Measurements from ENCODE around the gene CERS6.

CERS6 gene

DNA sequence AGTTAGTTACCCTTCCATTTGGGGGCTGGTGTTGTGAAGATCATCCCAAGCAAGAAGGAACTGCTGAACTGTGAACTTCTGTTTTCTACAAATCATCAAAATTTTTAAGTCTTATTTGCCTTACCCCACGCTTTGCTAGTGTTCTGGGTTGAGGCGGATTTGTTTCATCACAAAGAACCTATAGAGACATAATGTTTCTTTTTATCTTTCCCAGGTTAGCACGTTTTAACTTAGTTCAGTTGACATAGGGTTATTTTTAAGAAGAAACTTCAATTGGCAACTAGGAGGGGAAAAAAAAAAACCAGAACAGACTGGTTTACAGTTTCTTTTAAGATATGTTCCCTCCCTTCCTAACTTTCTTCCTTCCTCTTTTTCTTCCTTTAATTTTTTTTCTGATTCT, 31.1 kb upstream of the CERS6 start:
- POLR2A ChIA-PET: no interaction called here
- Histone ChIP-seq H3K9me3 (ENCODE audit: control insufficient read depth, insufficient read depth, low read depth, low read length) (no peaks in the 10 kb centered on the region), H3K36me3 (ENCODE audit: control insufficient read depth in 2 of 2, insufficient read depth in 1 of 2, low read length in 2 of 2) (no peaks in the 10 kb centered on the region), H3K27ac (ENCODE audit: extremely low read depth, low read depth, low read length) (no peak overlapping the region), H3K4me3 (ENCODE audit: low read depth, low read length) (no peak overlapping the region), H3K4me1 (ENCODE audit: control insufficient read depth, insufficient read depth, low read length) (no peaks in the 10 kb centered on the region)
- TF ChIP-seq ZNF433 (tag by site-specific recombination; IDR thresholded peaks at IDR 0.05; ENCODE audit: low read depth): no peak
- no peak for TF ChIP-seq ZNF175 (tag by site-specific recombination; IDR thresholded peaks at IDR 0.05)
- no peak for TF ChIP-seq ZSCAN16 (tag by site-specific recombination; IDR thresholded peaks at IDR 0.05)
- TF ChIP-seq ZNF155 (tag by site-specific recombination; IDR thresholded peaks at IDR 0.05): no peak
- no peak for TF ChIP-seq IKZF3 (tag by site-specific recombination; IDR thresholded peaks at IDR 0.05)
- no peak for TF ChIP-seq SP2 (tag by site-specific recombination; IDR thresholded peaks at IDR 0.05)
- no peak for TF ChIP-seq BCL11B (tag by site-specific recombination; IDR thresholded peaks at IDR 0.05; ENCODE audit: low read depth)
- CTCF ChIA-PET: no interaction called here

DNA sequence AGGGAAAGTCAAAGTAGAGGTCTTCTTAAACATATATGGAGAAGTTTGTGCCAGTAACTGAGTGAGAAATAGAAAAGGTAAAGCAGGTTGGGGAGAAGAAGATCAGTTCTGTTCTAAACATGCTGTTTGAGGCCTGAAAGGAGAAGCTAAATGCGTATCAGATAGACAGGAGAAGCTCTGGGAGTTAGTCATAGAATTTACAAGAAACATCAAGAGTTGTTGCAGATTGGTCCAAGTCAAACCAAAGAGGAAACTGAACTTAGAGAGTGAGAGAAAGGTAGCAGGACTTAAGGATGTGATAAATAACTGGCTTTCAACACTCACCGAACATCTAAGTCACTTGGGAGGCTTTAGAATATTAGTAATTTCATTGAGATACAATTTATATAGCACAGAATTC, 29.2 kb upstream of the CERS6 start:
- Histone ChIP-seq H3K9me3 (ENCODE audit: control insufficient read depth, insufficient read depth, low read depth, low read length) (no peaks in the 10 kb centered on the region), H3K36me3 (ENCODE audit: control insufficient read depth in 2 of 2, insufficient read depth in 1 of 2, low read length in 2 of 2) (no peaks in the 10 kb centered on the region), H3K4me3 (ENCODE audit: low read depth, low read length) (no peak overlapping the region), H3K4me1 (ENCODE audit: control insufficient read depth, insufficient read depth, low read length) (no peaks in the 10 kb centered on the region), H3K27ac (ENCODE audit: extremely low read depth, low read depth, low read length) (no peak overlapping the region)
- TF ChIP-seq ZNF24 (tag by site-specific recombination; IDR thresholded peaks at IDR 0.05): no peak
- POLR2A ChIA-PET: no interaction called here
- CTCF ChIA-PET: interaction anchor here (1.1 to 1.6 kb wide), 2 partner anchors 10 to 15 kb away, joined by 4 to 5 read pairs; no protein-coding TSS in a partner anchor

DNA sequence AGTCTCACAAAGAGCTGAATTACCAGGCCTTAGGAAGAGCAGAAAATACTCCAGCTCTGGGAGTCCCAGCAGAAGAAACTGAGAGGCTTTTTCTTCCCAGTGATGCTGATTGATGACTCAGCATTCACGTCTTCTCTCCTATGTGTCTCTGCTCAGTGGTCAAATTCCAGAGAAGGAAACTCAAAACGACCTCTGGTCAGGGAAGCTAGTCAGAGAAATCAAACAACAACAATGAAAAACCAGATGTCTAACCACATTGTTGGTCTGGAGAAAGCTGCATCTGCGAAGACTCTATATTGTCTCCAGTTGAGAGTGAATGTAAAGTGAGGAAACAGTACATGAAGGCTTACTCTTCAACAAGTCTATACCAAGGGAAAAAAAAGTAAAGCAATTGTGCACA, 28.6 kb upstream of the CERS6 start:
- Histone ChIP-seq H3K27ac (ENCODE audit: extremely low read depth, low read depth, low read length) (no peak overlapping the region), H3K36me3 (ENCODE audit: control insufficient read depth in 2 of 2, insufficient read depth in 1 of 2, low read length in 2 of 2) (no peaks in the 10 kb centered on the region), H3K4me1 (ENCODE audit: control insufficient read depth, insufficient read depth, low read length) (no peaks in the 10 kb centered on the region), H3K9me3 (ENCODE audit: control insufficient read depth, insufficient read depth, low read depth, low read length) (no peaks in the 10 kb centered on the region), H3K4me3 (ENCODE audit: low read depth, low read length) (no peak overlapping the region)
- CTCF ChIA-PET: interaction anchor here (1.6 kb wide), 1 partner anchor 15 kb away, joined by 4 read pairs; no protein-coding TSS in a partner anchor
- TF ChIP-seq, protein P1, sequence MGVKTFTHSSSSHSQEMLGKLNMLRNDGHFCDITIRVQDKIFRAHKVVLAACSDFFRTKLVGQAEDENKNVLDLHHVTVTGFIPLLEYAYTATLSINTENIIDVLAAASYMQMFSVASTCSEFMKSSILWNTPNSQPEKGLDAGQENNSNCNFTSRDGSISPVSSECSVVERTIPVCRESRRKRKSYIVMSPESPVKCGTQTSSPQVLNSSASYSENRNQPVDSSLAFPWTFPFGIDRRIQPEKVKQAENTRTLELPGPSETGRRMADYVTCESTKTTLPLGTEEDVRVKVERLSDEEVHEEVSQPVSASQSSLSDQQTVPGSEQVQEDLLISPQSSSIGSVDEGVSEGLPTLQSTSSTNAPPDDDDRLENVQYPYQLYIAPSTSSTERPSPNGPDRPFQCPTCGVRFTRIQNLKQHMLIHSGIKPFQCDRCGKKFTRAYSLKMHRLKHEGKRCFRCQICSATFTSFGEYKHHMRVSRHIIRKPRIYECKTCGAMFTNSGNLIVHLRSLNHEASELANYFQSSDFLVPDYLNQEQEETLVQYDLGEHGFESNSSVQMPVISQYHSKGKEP (tag by site-specific recombination; IDR thresholded peaks at IDR 0.05): no peak
- TF ChIP-seq ZFHX2 (tag by site-specific recombination; conservative IDR thresholded peaks at IDR 0.05): no peak
- TF ChIP-seq, protein P2, sequence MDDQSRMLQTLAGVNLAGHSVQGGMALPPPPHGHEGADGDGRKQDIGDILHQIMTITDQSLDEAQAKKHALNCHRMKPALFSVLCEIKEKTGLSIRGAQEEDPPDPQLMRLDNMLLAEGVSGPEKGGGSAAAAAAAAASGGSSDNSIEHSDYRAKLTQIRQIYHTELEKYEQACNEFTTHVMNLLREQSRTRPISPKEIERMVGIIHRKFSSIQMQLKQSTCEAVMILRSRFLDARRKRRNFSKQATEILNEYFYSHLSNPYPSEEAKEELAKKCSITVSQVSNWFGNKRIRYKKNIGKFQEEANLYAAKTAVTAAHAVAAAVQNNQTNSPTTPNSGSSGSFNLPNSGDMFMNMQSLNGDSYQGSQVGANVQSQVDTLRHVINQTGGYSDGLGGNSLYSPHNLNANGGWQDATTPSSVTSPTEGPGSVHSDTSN (CRISPR knock-in tag; IDR thresholded peaks at IDR 0.05): no peak
- TF ChIP-seq ZNF664 (tag by site-specific recombination; IDR thresholded peaks at IDR 0.05): no peak
- TF ChIP-seq, protein P3, sequence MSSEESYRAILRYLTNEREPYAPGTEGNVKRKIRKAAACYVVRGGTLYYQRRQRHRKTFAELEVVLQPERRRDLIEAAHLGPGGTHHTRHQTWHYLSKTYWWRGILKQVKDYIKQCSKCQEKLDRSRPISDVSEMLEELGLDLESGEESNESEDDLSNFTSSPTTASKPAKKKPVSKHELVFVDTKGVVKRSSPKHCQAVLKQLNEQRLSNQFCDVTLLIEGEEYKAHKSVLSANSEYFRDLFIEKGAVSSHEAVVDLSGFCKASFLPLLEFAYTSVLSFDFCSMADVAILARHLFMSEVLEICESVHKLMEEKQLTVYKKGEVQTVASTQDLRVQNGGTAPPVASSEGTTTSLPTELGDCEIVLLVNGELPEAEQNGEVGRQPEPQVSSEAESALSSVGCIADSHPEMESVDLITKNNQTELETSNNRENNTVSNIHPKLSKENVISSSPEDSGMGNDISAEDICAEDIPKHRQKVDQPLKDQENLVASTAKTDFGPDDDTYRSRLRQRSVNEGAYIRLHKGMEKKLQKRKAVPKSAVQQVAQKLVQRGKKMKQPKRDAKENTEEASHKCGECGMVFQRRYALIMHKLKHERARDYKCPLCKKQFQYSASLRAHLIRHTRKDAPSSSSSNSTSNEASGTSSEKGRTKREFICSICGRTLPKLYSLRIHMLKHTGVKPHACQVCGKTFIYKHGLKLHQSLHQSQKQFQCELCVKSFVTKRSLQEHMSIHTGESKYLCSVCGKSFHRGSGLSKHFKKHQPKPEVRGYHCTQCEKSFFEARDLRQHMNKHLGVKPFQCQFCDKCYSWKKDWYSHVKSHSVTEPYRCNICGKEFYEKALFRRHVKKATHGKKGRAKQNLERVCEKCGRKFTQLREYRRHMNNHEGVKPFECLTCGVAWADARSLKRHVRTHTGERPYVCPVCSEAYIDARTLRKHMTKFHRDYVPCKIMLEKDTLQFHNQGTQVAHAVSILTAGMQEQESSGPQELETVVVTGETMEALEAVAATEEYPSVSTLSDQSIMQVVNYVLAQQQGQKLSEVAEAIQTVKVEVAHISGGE (tag by site-specific recombination; conservative IDR thresholded peaks at IDR 0.05; ENCODE audit: low read depth): no peak
- TF ChIP-seq OVOL3 (tag by site-specific recombination; IDR thresholded peaks at IDR 0.05): no peak
- no peak for TF ChIP-seq ZNF629 (tag by site-specific recombination; IDR thresholded peaks at IDR 0.05)
- no peak for TF ChIP-seq ZNF423 (tag by site-specific recombination; IDR thresholded peaks at IDR 0.05)
- TF ChIP-seq, protein P4, sequence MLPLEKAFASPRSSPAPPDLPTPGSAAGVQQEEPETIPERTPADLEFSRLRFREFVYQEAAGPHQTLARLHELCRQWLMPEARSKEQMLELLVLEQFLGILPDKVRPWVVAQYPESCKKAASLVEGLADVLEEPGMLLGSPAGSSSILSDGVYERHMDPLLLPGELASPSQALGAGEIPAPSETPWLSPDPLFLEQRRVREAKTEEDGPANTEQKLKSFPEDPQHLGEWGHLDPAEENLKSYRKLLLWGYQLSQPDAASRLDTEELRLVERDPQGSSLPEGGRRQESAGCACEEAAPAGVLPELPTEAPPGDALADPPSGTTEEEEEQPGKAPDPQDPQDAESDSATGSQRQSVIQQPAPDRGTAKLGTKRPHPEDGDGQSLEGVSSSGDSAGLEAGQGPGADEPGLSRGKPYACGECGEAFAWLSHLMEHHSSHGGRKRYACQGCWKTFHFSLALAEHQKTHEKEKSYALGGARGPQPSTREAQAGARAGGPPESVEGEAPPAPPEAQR (tag by site-specific recombination; IDR thresholded peaks at IDR 0.05): no peak
- TF ChIP-seq ZNF626 (tag by site-specific recombination; IDR thresholded peaks at IDR 0.05): no peak
- TF ChIP-seq KLF9 (tag by site-specific recombination; IDR thresholded peaks at IDR 0.05; ENCODE audit: low read depth): no peak
- no peak for TF ChIP-seq ZNF16 (tag by site-specific recombination; IDR thresholded peaks at IDR 0.05; ENCODE audit: low read depth)
- TF ChIP-seq SCRT2 (tag by site-specific recombination; IDR thresholded peaks at IDR 0.05): no peak
- no peak for TF ChIP-seq GLI4 (tag by site-specific recombination; IDR thresholded peaks at IDR 0.05)
- no peak for TF ChIP-seq ZNF266 (tag by site-specific recombination; IDR thresholded peaks at IDR 0.05; ENCODE audit: low read depth)
- no peak for TF ChIP-seq ZNF146 (tag by site-specific recombination; IDR thresholded peaks at IDR 0.05)
- POLR2A ChIA-PET: no interaction called here
